ENCODE data around the gene CACNA2D4.

CACNA2D4 gene

GRCh38 chr12:1869145-1869544, 49.3 kb downstream of the CACNA2D4 start:
- DNase-seq = no peak

GRCh38 chr12:1865284-1865866, 53.1 kb downstream of the CACNA2D4 start:
- no peak for DNase-seq

- DNase-seq = no peak
Measured at GRCh38 chr12:1864867-1865266, 53.6 kb downstream of the CACNA2D4 start.

GRCh38 chr12:1864456-1864855, 54.0 kb downstream of the CACNA2D4 start:
- DNase-seq = no peak

- no peak for DNase-seq
Measured at GRCh38 chr12:1863823-1864222, 54.6 kb downstream of the CACNA2D4 start.

GRCh38 chr12:1862973-1863372, 55.5 kb downstream of the CACNA2D4 start:
- DNase-seq = no peak

- DNase-seq = no peak
Measured at GRCh38 chr12:1859643-1860042, 58.8 kb downstream of the CACNA2D4 start.

- no peak for DNase-seq
Measured at GRCh38 chr12:1858456-1858855, 60.0 kb downstream of the CACNA2D4 start.

- DNase-seq = no peak
Measured at GRCh38 chr12:1857821-1858220, 60.6 kb downstream of the CACNA2D4 start.

GRCh38 chr12:1857086-1857485, 61.4 kb downstream of the CACNA2D4 start:
- DNase-seq = no peak

- no peak for DNase-seq
Measured at GRCh38 chr12:1855241-1855640, 63.2 kb downstream of the CACNA2D4 start.

GRCh38 chr12:1853716-1854115, 64.7 kb downstream of the CACNA2D4 start:
- no peak for DNase-seq

GRCh38 chr12:1852076-1852475, 66.4 kb downstream of the CACNA2D4 start:
- DNase-seq = no peak

- DNase-seq = no peak
Measured at GRCh38 chr12:1851151-1851701, 67.2 kb downstream of the CACNA2D4 start.

- DNase-seq = no peak
Measured at GRCh38 chr12:1848745-1849144, 69.7 kb downstream of the CACNA2D4 start.

- DNase-seq = no peak
Measured at GRCh38 chr12:1848146-1848545, 70.3 kb downstream of the CACNA2D4 start.

- no peak for DNase-seq
Measured at GRCh38 chr12:1847411-1847810, 71.0 kb downstream of the CACNA2D4 start.

- no peak for DNase-seq
Measured at GRCh38 chr12:1846421-1847405, 71.7 kb downstream of the CACNA2D4 start.

- DNase-seq = no peak
Measured at GRCh38 chr12:1845886-1846285, 72.6 kb downstream of the CACNA2D4 start.

GRCh38 chr12:1845427-1845826, 73.0 kb downstream of the CACNA2D4 start:
- DNase-seq = no peak

- DNase-seq = no peak
Measured at GRCh38 chr12:1844661-1845409, 73.6 kb downstream of the CACNA2D4 start.

GRCh38 chr12:1844223-1844622, 74.2 kb downstream of the CACNA2D4 start:
- no peak for DNase-seq

GRCh38 chr12:1843641-1844005, 74.8 kb downstream of the CACNA2D4 start:
- no peak for DNase-seq
